Stimulated activated naive CD4-positive, alpha-beta T cell (primary cell): ENCODE data around the gene HOXD4.

Source experiments
- DNase-seq, 6 experiments: peaks; one replicate each; lab custom pipeline; 2025; lab: John Stamatoyannopoulos, UW

Gene HOXD4

GRCh38 chr2:176114120-176114929 lies 37.0 kb upstream of the HOXD4 start:
- DNase-seq, result no peak

GRCh38 chr2:176114930-176115625 lies 36.3 kb upstream of the HOXD4 start:
- no peak for DNase-seq

GRCh38 chr2:176115883-176116813 lies 35.2 kb upstream of the HOXD4 start, which contains the start of gene HOXD10:
Gene HOXD10 (plus strand): TSS chr2:176116778. CDS start chr2:176116834, 56 bp downstream.
- DNase-seq, result no peak

GRCh38 chr2:176117162-176117822 lies 34.1 kb upstream of the HOXD4 start:
- DNase-seq, result no peak

- no peak for DNase-seq
Measured at GRCh38 chr2:176117823-176118371, 33.5 kb upstream of the HOXD4 start.

GRCh38 chr2:176118601-176119339 lies 32.6 kb upstream of the HOXD4 start:
- no peak for DNase-seq

- DNase-seq, result no peak
Measured at GRCh38 chr2:176120364-176121189, 30.8 kb upstream of the HOXD4 start.

- DNase-seq, result no peak
Measured at GRCh38 chr2:176121190-176122051, 29.9 kb upstream of the HOXD4 start.

- no peak for DNase-seq
Measured at GRCh38 chr2:176122052-176122682, 29.2 kb upstream of the HOXD4 start.

- DNase-seq, result peak in 2 of 6 experiments; percentile 10 to 34
Measured at GRCh38 chr2:176122683-176123410, 28.5 kb upstream of the HOXD4 start, which contains the start of gene HOXD9. Gene HOXD9 (plus strand): TSS chr2:176122719. CDS start chr2:176122769, 50 bp downstream.

- no peak for DNase-seq
Measured at GRCh38 chr2:176123411-176124109, 27.8 kb upstream of the HOXD4 start.

GRCh38 chr2:176124110-176124946 lies 27.0 kb upstream of the HOXD4 start:
- DNase-seq, result no peak

GRCh38 chr2:176124947-176125771 lies 26.2 kb upstream of the HOXD4 start:
- DNase-seq, result no peak

- DNase-seq, result no peak
Measured at GRCh38 chr2:176125772-176126054, 25.6 kb upstream of the HOXD4 start.
